ENCODE measurements around the gene HDAC9. TPM values are rescaled to one million over a fixed set of nuclear protein-coding genes. Genes with fewer than 3 reads are reported as not detected.
"Not testable (repeated sequence)": the region's sequence is repeated elsewhere in the genome, so short reads cannot be mapped to it uniquely, and the experiment has no call there.

The HDAC9 gene
- total RNA-seq, 1 experiment from 2014 or later, result 19.5 TPM

GRCh38 chr7:18721429-18721828 is 225.9 kb downstream of the HDAC9 start:
- no peak for DNase-seq (ENCODE audit: low read depth)
- in situ Hi-C loops (cut with HindIII; ENCODE audit: low pct_unique_long_range_greater_than_20kb, low sequenced_read_pairs), result no loop called here

GRCh38 chr7:18724318-18724717 is 228.8 kb downstream of the HDAC9 start:
- in situ Hi-C loops (cut with HindIII; ENCODE audit: low pct_unique_long_range_greater_than_20kb, low sequenced_read_pairs), result no loop called here
- DNase-seq (ENCODE audit: low read depth), result no peak

GRCh38 chr7:18727115-18727870 is 231.7 kb downstream of the HDAC9 start:
- in situ Hi-C loops (cut with HindIII; ENCODE audit: low pct_unique_long_range_greater_than_20kb, low sequenced_read_pairs), result no loop called here
- DNase-seq (ENCODE audit: low read depth), result no peak

DNA sequence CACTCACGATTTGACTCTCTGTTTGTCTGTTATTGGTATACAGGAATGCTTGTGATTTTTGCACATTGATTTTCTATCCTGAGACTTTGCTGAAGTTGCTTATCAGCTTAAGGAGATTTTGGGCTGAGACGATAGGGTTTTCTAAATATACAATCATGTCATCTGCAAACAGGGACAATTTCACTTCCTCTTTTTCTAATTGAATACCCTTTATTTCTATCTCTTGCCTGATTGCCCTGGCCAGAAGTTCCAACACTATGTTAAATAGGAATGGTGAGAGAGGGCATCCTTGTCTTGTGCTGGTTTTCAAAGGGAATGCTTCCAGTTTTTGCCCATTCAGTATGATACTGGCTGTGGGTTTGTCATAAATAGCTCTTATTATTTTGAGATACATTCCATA is 240.5 kb downstream of the HDAC9 start:
- DNase-seq (ENCODE audit: low read depth); in situ Hi-C loops (cut with HindIII; ENCODE audit: low pct_unique_long_range_greater_than_20kb, low sequenced_read_pairs): not testable (repeated sequence)

DNA sequence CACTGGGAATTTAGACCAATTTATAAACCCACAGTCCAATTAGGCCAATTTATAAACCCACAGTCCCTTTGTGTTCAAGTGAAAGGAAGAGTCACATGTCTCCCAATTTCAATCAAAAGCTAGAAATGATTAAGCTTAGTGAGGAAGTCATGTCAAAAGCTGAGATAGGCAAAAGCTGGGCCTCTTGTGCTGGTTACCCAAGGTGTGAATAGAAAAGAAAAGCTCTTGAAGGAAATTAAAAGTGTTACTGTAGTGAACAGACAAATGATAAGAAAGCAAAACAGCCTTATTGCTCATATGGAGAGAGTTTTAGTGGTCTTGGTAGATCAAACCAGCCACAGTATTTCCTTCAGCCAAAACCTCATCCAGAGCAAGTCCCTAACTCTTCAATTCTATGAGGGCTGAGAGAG is 245.0 kb downstream of the HDAC9 start:
- DNase-seq (ENCODE audit: low read depth), result no peak
- in situ Hi-C loops (cut with HindIII; ENCODE audit: low pct_unique_long_range_greater_than_20kb, low sequenced_read_pairs), result no loop called here

DNA sequence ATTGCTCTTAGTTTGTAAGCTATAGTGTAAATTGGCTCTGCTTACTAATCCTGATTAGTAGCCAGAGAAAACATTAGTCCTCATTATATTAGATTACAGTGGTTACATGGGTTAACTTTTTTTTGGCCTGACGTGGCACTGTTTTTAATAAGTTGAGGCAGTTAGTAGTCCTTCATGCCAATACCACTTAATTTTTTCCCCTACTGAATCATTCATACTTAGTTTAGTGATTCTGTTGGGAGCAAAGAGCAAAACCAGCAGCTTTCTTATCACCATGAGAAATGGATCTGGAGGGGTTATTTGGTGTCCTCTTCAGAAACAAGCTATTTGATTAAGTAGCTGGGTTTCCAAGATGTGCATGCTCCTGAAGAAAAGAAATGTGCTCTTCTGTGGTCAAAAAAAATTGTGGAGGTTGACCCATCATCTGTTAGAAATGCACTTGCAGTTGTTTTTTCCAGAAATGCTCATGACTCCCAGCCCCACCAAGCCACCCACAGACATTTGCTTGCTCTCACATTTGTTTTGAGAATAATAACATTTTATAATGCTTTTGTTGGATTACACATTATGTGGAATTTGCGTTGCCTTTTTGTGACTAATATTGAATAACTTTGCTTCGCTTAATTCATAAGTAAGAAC is 258.5 kb downstream of the HDAC9 start:
- in situ Hi-C loops (cut with HindIII; ENCODE audit: low pct_unique_long_range_greater_than_20kb, low sequenced_read_pairs), result no loop called here
- DNase-seq (ENCODE audit: low read depth), result no peak

DNA sequence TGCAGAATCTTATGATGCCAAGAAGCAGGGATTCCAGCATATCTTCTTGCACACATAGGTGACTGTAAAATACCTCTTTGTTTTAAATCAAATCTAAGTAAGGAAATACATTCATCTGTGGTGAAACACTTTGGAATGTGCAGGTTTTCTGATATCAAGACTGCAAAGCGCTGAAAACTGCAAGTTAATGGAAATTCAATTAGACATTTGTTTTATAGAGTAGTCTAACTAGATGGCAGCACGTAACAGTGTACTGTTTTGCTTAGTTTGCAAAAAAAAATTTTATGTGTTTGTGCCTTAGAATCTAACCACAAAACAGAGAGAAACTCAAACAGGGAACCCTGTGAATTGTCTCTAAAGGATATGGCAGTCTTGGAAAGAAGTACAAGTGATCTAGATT is 259.2 kb downstream of the HDAC9 start:
- DNase-seq (ENCODE audit: low read depth), result no peak
- in situ Hi-C loops (cut with HindIII; ENCODE audit: low pct_unique_long_range_greater_than_20kb, low sequenced_read_pairs), result no loop called here

DNA sequence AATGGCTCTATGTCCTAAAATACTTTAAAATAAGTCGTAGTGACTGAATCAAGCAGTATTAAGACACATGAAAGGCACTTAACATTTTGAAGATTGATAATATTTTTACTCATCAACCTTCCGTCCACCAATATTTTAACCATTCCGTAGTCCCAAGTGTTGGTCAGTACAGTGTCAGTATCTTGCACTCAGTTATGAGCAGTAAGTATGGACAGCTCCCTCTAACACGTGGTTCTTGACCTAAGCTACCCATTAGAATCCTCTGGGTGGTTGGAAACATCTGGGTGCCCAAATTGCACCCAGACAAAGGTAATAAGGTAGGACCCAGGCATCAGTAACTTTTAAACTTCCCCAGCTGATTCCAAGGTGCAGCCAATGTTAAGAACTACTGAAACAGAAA is 260.2 kb downstream of the HDAC9 start:
- DNase-seq (ENCODE audit: low read depth), result no peak
- in situ Hi-C loops (cut with HindIII; ENCODE audit: low pct_unique_long_range_greater_than_20kb, low sequenced_read_pairs), result no loop called here

GRCh38 chr7:18756378-18757050 is 261.0 kb downstream of the HDAC9 start:
- in situ Hi-C loops (cut with HindIII; ENCODE audit: low pct_unique_long_range_greater_than_20kb, low sequenced_read_pairs), result no loop called here
- DNase-seq (ENCODE audit: low read depth), result no peak

- no peak for DNase-seq (ENCODE audit: low read depth)
- in situ Hi-C loops (cut with HindIII; ENCODE audit: low pct_unique_long_range_greater_than_20kb, low sequenced_read_pairs), result no loop called here
Observed at GRCh38 chr7:18760046-18760445, 264.5 kb downstream of the HDAC9 start.

GRCh38 chr7:18760631-18761445 is 265.3 kb downstream of the HDAC9 start:
- in situ Hi-C loops (cut with HindIII; ENCODE audit: low pct_unique_long_range_greater_than_20kb, low sequenced_read_pairs), result no loop called here
- no peak for DNase-seq (ENCODE audit: low read depth)

DNA sequence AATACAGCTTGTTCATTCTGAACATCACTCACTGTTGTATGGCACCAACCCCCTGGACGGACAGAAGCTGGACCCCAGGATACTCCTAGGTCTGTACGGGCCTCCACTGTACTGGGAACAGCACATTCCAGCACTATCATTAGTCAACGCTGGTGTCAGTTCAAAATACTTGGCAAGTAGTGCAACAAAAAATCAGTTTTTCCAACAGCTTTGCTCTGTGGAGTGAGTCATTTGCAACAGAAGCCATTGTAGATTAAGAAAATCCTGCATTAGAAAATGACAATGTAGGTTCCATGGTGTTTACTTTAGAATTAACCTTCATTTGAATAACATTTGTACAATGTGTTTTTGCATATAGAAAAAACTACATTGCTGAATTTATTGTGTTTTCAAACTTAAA is 266.6 kb downstream of the HDAC9 start:
- in situ Hi-C loops (cut with HindIII; ENCODE audit: low pct_unique_long_range_greater_than_20kb, low sequenced_read_pairs), result no loop called here
- no peak for DNase-seq (ENCODE audit: low read depth)

GRCh38 chr7:18768256-18768655 is 272.7 kb downstream of the HDAC9 start:
- no peak for DNase-seq (ENCODE audit: low read depth)
- in situ Hi-C loops (cut with HindIII; ENCODE audit: low pct_unique_long_range_greater_than_20kb, low sequenced_read_pairs), result no loop called here

- in situ Hi-C loops (cut with HindIII; ENCODE audit: low pct_unique_long_range_greater_than_20kb, low sequenced_read_pairs), result no loop called here
- no peak for DNase-seq (ENCODE audit: low read depth)
Observed at GRCh38 chr7:18770154-18770811, 274.7 kb downstream of the HDAC9 start.

DNA sequence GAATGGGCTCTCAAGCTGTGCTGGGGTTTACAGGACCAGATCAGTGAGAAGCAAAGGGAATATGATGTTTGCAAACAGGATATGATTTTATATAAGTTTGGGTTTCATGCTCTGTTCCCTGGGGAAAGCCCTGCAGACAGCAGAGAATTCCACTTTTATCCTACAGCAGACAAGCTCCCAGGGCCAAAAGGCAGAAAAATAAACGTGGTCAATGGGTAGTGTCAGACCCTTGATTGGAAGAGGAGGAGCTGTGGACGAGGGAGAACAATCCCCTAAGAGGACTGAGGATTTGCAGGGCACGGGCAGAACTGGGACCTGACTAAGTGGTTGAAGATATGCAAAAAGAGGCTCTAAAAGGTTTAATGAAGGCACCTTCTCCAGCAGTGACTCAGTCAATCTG is 275.3 kb downstream of the HDAC9 start:
- no peak for DNase-seq (ENCODE audit: low read depth)
- in situ Hi-C loops (cut with HindIII; ENCODE audit: low pct_unique_long_range_greater_than_20kb, low sequenced_read_pairs), result no loop called here

GRCh38 chr7:18771834-18772566 is 276.5 kb downstream of the HDAC9 start:
- in situ Hi-C loops (cut with HindIII; ENCODE audit: low pct_unique_long_range_greater_than_20kb, low sequenced_read_pairs), result no loop called here
- no peak for DNase-seq (ENCODE audit: low read depth)

DNA sequence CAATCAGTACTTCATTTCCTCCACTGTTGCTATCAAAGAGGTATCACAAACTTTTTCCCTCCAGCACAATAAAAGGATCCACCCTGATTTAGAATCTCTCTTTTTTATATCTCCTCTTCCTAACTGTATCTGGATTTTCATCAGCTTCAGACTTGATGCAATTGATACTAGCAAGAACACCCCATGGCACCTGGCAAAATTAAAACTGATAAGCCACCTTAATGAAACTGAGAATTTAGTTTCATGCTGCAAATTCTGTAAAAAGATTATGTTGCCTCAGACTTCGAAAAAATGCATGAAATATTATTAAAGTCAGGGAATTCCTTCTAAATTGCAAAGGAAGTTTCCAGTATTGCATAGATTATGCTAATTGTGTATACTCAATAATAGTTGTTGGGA is 277.0 kb downstream of the HDAC9 start:
- DNase-seq (ENCODE audit: low read depth), result no peak
- in situ Hi-C loops (cut with HindIII; ENCODE audit: low pct_unique_long_range_greater_than_20kb, low sequenced_read_pairs), result no loop called here

DNA sequence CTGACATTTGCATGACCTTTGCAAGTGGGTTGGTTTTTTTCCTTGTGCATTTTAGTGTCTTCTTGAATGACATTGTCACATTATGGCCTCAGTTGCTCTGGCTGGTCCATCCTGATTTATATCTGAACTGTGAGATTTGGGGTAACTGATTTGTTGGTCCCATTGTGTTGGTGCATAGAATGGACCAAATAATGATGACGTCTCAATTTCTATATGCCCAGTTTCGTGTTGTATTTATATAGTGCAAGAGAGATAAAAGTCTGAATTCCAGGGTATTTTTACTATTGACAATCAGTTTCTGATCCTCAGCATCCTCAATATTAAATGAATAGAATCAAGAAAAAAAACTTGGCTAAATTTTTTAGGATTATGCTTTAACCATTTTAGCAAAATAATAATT is 281.8 kb downstream of the HDAC9 start:
- in situ Hi-C loops (cut with HindIII; ENCODE audit: low pct_unique_long_range_greater_than_20kb, low sequenced_read_pairs), result no loop called here
- no peak for DNase-seq (ENCODE audit: low read depth)

Data from Caki2 (cell line).